HepG2 (cell line): ENCODE results near the gene ICAM3. TPM values are rescaled to one million over a fixed set of nuclear protein-coding genes. Genes with fewer than 3 reads are reported as not detected.

ENCODE experiments used
- AGO1 ChIP-seq: fragments of 200-400 bp; formaldehyde crosslinking; IDR thresholded peaks from 2 replicates; pipeline ENCODE4 v1.6.1; 2017; ENCODE audit warnings: mild to moderate bottlenecking, low read depth, low read length, moderate library complexity; ENCODE audit not compliant: poor library complexity, severe bottlenecking
- EED ChIP-seq: sonication (generic); formaldehyde crosslinking; IDR thresholded peaks from 2 replicates; pipeline ENCODE4 v1.5.0; 2020; ENCODE audit warnings: mild to moderate bottlenecking, missing genetic modification reagents
- GATAD1 ChIP-seq: IDR thresholded peaks from 2 replicates; pipeline ENCODE4 v1.6.1; 2016; ENCODE audit warnings: missing genetic modification reagents, missing compliant biosample characterization
- HIC2 ChIP-seq: sonication (generic); formaldehyde crosslinking; IDR thresholded peaks from 2 replicates; pipeline ENCODE4 v1.9.0; 2022; ENCODE audit warnings: low read depth, missing genetic modification reagents
- HNRNPL ChIP-seq: fragments of 200-400 bp; formaldehyde crosslinking; IDR thresholded peaks from 2 replicates; pipeline ENCODE4 v1.6.1; 2017; ENCODE audit warnings: mild to moderate bottlenecking, low read depth, low read length
- KDM3A ChIP-seq: IDR thresholded peaks from 2 replicates; pipeline ENCODE4 v1.6.1; 2018; ENCODE audit warnings: low read depth, missing compliant biosample characterization
- KLF6 ChIP-seq: IDR thresholded peaks from 2 replicates; pipeline ENCODE4 v1.8.0; 2016; ENCODE audit warnings: missing biosample characterization, missing genetic modification reagents
- MIER2 ChIP-seq: IDR thresholded peaks from 2 replicates; pipeline ENCODE4 v1.6.1; 2016; ENCODE audit warnings: missing biosample characterization, missing genetic modification reagents
- NFE2 ChIP-seq: sonication (generic); formaldehyde crosslinking; IDR thresholded peaks from 2 replicates; pipeline ENCODE4 v1.4.0; 2020; ENCODE audit warnings: missing genetic modification reagents
- NFKBIZ ChIP-seq: IDR thresholded peaks from 2 replicates; pipeline ENCODE4 v1.6.1; 2018; ENCODE audit warnings: missing genetic modification reagents, missing compliant biosample characterization
- RFXAP ChIP-seq: sonication (generic); formaldehyde crosslinking; IDR thresholded peaks from 2 replicates; pipeline ENCODE4 v1.4.0; 2020; ENCODE audit warnings: missing genetic modification reagents, borderline replicate concordance
- SNRNP70 ChIP-seq: fragments of 200-400 bp; formaldehyde crosslinking; IDR thresholded peaks from 2 replicates; pipeline ENCODE4 v1.6.1; 2017; ENCODE audit warnings: mild to moderate bottlenecking, low read depth, low read length, moderate library complexity
- SP1 ChIP-seq, 2 experiments: fragments of 450-650 bp in 1 of 2; sonication (generic) in 1 of 2; formaldehyde crosslinking in 1 of 2; IDR thresholded peaks; 2 replicates each; pipeline versions ENCODE4 v1.4.0 to v1.6.1; 2016 to 2020; ENCODE audit warnings: missing genetic modification reagents in 1 of 2
- THAP8 ChIP-seq: sonication (generic); formaldehyde crosslinking; IDR thresholded peaks from 2 replicates; pipeline ENCODE4 v1.5.1; 2020; ENCODE audit warnings: missing genetic modification reagents, mild to moderate bottlenecking, borderline replicate concordance
- ZBTB40 ChIP-seq, 2 experiments: fragments of 450-650 bp in 1 of 2; sonication (generic) in 1 of 2; formaldehyde crosslinking in 1 of 2; IDR thresholded peaks; 2 replicates each; pipeline versions ENCODE4 v1.6.1 to v1.8.0; 2016 to 2022; ENCODE audit warnings: antibody characterized with exemption in 1 of 2, mild to moderate bottlenecking in 1 of 2, missing genetic modification reagents in 1 of 2
- ZNF432 ChIP-seq: sonication (generic); formaldehyde crosslinking; IDR thresholded peaks from 2 replicates; pipeline ENCODE4 v1.5.0; 2020; ENCODE audit warnings: missing genetic modification reagents, mild to moderate bottlenecking, borderline replicate concordance
- ZNF501 ChIP-seq: sonication (generic); formaldehyde crosslinking; IDR thresholded peaks from 2 replicates; pipeline ENCODE4 v1.5.1; 2020; ENCODE audit warnings: mild to moderate bottlenecking, moderate library complexity, missing genetic modification reagents
- ZNF547 ChIP-seq: sonication (generic); formaldehyde crosslinking; IDR thresholded peaks from 2 replicates; pipeline ENCODE4 v1.5.1; 2020; ENCODE audit warnings: mild to moderate bottlenecking, missing genetic modification reagents
- ZSCAN29 ChIP-seq: sonication (generic); formaldehyde crosslinking; conservative IDR thresholded peaks from 2 replicates; pipeline ENCODE4 v1.4.0; 2020; ENCODE audit warnings: mild to moderate bottlenecking, missing genetic modification reagents
- polyA plus RNA-seq, 8 experiments: library from polyadenylated mRNA; depleted of rRNA in 3 of 8; stranded (reverse) in 7 of 8; unstranded in 1 of 8; fragments of >200 nt; fragmentation: Illumina TruSeq in 4 of 8; extraction: Trizol in 4 of 8; gene quantifications; 2 replicates each; pipeline versions ENCODE4 v1.2.1 to v1.2.3, GENCODE V29; 2011 to 2016; ENCODE audit warnings: low read depth in 4 of 8, missing spikeins in 1 of 8, mixed read lengths in 1 of 8; ENCODE audit not compliant: insufficient read depth in 1 of 8
- total RNA-seq, 5 experiments: library from RNA; depleted of rRNA; stranded (reverse); fragments of >200 nt; fragmentation: Illumina TruSeq; extraction: Trizol; gene quantifications; 2 replicates each; pipeline ENCODE4 v1.2.3, GENCODE V29; 2016; ENCODE audit warnings: low read depth in 1 of 5

ICAM3 gene
- total and polyA plus RNA-seq, 2 of the 13 experiments (the other 11 are each of a cell fraction or from before 2014, with no cell fraction given), result 14.1 to 21.0 TPM

- TF ChIP-seq THAP8 (CRISPR knock-in tag), result no peak
- no peak for TF ChIP-seq SNRNP70
- 0 out of 2 replicates have a peak, but pooled peaks have one; percentile 8 for TF ChIP-seq EED (CRISPR knock-in tag)
- TF ChIP-seq NFKBIZ (CRISPR knock-in tag), result no peak
- TF ChIP-seq ZNF432 (CRISPR knock-in tag), result no peak
- TF ChIP-seq MIER2, result no peak
- peak; percentile 37 for TF ChIP-seq AGO1
- peak; percentile 97 for TF ChIP-seq HNRNPL
- TF ChIP-seq GATAD1 (CRISPR knock-in tag), result 0 out of 2 replicates have a peak, but pooled peaks have one; percentile 18
- TF ChIP-seq ZNF501 (CRISPR knock-in tag), result no peak
- TF ChIP-seq ZBTB40 (IDR thresholded peaks at IDR 0.05), result no peak
- TF ChIP-seq ZBTB40 (CRISPR knock-in tag; IDR thresholded peaks at IDR 0.05), result no peak
- TF ChIP-seq SP1 (IDR thresholded peaks at IDR 0.05), result no peak
- 0 out of 2 replicates have a peak, but pooled peaks have one; percentile 46 for TF ChIP-seq SP1 (CRISPR knock-in tag; IDR thresholded peaks at IDR 0.05)
- TF ChIP-seq KLF6 (CRISPR knock-in tag), result no peak
- peak; percentile 82 for TF ChIP-seq HIC2 (CRISPR knock-in tag)
- no peak for TF ChIP-seq ZSCAN29 (CRISPR knock-in tag)
- TF ChIP-seq KDM3A (CRISPR knock-in tag), result no peak
- no peak for TF ChIP-seq RFXAP (CRISPR knock-in tag)
- TF ChIP-seq ZNF547 (CRISPR knock-in tag), result no peak
- TF ChIP-seq NFE2 (CRISPR knock-in tag), result no peak
Measured at GRCh38 chr19:10335352-10335985, 4.0 kb downstream of the ICAM3 start (continued).
